Skeletal muscle cell (primary cell): ENCODE measurements around the gene DKK3.

ENCODE experiments used
- DNase-seq: peaks from one replicate; pipeline ENCODE4 v3.0.0-alpha.2; 2010; ENCODE audit warnings: low read depth
- H3K4me3 ChIP-seq: 2 replicates; pipeline ENCODE4 v1.5.1; 2011; ENCODE audit warnings: low read depth, mild to moderate bottlenecking, control low read depth, low read length, moderate library complexity

DKK3 gene

DNA sequence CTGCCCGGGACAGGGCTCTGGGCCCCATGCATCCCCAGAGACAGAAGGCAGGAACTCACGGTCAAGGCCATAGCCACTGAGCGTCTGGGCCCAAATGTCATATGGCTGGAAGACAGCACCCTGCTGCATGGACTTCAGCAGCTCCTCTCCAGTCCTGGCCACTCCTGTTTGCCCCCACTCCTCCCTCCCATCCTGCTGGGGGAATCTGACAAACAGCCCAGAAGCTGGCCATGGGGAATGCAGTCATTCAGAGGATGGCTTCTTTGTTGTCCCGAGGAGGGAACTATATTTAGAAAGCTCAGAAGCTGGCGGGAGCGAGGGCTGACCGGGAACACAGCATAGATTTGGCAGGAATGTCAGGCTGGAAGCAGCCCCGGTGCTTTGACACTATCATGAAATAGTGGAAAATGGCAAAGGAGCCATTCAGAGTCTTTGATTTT lies 35.0 kb downstream of the DKK3 start:
- H3K4me3 ChIP-seq, result no peak overlapping the region
- DNase-seq, result no peak

DNA sequence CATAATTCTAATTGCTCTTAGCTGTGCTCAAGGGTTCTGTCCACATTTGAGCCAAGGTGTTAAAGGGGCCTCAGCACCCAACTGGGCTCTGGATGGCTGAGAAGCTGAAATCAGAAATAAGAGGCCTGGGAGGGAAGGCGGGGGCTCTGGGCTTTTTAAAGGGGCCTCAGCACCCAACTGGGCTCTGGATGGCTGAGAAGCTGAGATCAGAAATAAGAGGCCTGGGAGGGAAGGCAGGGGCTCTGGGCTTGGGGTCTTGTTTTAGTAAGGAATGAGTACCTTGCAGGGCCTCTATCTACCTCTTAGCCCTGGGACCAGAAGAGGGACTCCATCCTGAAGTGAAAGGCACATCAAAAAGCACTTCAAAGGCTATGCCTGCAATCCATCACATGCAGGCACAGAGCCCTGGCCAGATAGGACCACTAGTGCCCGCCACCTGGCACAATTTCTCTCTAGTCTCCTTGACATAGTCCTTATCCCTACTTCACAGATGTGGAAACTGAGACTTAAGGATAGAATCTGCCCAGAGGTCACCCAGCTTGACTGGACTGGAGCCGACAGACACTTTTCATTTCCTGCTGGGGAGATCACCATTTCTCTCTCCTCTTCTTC lies 35.6 kb downstream of the DKK3 start:
- no peak for DNase-seq
- no peak overlapping the region for H3K4me3 ChIP-seq

DNA sequence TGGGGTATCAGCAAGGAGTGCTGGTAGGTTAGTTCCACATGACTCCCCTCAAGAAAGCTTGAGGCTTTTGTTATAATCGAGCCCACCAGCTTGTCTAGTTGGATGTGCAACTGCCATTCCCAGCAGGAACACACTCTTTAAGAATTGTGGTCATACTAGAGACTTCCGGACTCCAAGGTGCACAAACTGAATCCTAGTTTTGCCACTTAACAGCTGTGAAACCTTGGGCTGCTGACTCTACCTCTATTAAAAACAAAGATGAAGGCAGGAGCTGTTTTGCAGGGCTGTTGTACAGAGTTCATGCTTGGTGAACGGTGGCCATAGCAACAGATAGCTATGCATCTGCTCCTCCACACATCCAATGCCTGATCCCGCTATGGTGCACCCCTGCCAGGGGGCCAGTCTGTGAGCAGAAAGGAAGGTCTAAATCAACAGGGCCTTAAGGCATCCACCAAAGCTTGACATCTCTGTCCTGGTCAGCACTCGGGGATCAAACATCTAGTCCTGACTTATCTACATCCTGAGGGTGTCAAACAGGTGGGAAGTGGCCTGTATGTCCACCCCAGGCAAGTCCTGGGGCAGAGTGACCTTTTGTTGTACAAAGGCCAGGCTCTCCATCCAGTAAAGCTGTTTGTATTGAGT lies 36.4 kb downstream of the DKK3 start:
- no peak overlapping the region for H3K4me3 ChIP-seq
- no peak for DNase-seq

DNA sequence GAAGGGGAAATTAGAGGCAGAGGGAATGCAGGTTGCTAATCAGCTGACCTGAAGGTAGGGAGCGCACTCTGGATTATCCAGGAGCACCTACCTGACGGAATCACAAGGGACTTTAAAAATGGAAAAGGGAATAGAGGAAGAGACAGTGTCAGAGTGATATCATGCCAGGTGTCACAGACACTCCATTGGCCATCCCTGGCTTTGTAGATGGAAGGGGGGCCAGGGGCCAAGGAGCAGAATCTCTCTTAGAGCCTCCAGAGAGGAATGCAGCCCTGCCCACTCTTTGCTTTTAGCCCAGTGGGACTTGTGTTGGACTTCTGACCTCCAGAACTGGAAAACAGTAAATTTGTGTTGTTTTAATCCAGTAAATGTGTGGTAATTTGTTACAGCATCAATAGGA lies 37.9 kb downstream of the DKK3 start:
- no peak overlapping the region for H3K4me3 ChIP-seq
- no peak for DNase-seq

DNA sequence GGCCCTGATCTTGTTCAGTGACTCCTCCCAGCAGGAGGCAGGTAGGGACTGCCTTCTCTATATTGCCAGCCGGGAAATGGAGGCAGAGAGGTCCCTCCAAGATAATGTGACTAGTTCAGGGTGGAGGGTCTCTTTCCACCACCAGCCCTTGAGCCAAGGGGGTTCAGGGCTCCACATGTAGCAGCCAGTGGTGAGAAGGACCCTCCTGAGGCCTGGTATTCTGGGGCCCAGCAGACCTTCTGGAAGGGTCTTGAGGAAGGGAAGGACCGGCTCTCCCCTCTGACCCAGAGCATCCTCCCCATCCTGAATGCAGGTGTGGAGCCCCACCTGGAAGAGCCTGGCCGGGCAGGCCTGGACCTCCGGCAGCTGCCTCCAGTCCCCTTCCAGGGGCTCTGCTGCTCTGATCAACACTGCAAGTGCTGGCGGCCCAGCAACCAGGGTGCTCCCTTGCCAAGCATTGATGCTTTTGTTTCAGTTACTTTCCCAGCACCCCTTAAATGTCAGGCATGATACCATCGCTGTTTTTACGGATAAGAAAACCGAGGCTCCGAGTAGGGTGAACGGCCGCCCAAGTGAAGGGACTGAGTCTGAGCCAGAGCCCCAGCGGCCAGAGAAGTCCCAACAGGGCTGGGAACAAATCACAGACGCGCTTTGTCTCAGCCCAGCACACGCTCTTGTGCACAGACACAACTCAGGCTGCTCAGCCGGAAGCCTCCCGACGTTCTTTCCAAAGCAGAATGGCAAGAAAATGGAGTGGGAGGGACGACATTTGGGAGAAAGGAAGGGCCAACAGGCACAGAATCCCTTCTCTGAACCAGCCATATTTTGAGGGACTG lies 38.8 kb downstream of the DKK3 start:
- no peak overlapping the region for H3K4me3 ChIP-seq

DNA sequence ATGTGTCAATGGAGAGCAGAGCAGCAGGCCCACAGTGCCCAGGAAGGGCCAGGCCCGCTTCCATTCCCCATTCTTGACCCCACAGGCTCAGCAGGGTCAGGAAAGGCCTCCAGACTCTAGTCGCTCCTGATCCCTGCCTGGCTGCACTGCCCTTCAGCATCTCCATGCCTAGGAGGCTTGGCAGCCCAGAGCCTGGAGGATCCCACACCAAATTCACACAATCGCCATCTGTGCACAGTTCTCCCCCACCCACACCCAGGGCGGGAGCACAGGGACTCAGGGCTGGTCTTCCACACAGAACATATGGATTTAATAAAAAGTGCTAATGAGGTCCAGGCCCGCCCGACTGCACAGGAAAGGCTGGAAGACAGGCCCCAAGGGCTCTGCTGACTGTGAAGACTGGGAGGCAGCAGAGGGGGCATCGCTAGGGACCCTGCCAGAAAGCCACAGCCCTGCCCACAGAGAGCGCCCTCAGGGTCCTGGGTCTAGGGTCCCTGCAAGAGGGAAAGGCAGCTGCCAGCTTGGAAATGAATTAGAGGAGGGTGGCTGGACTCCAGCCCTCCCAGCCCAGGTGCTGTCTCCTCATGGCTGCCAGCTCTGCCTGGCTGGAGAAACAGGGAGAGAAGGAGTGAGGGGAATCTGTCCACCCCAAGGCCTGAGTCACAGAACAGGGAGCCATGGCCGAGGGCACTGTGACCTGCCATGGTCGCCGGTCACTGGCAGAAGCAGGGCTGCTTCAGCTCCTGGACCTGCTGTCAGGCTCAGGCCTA lies 39.7 kb downstream of the DKK3 start:
- no peak for DNase-seq
- no peak overlapping the region for H3K4me3 ChIP-seq

More for the DNA sequence above, 38.8 kb downstream of the DKK3 start:
- DNase-seq, result no peak

DNA sequence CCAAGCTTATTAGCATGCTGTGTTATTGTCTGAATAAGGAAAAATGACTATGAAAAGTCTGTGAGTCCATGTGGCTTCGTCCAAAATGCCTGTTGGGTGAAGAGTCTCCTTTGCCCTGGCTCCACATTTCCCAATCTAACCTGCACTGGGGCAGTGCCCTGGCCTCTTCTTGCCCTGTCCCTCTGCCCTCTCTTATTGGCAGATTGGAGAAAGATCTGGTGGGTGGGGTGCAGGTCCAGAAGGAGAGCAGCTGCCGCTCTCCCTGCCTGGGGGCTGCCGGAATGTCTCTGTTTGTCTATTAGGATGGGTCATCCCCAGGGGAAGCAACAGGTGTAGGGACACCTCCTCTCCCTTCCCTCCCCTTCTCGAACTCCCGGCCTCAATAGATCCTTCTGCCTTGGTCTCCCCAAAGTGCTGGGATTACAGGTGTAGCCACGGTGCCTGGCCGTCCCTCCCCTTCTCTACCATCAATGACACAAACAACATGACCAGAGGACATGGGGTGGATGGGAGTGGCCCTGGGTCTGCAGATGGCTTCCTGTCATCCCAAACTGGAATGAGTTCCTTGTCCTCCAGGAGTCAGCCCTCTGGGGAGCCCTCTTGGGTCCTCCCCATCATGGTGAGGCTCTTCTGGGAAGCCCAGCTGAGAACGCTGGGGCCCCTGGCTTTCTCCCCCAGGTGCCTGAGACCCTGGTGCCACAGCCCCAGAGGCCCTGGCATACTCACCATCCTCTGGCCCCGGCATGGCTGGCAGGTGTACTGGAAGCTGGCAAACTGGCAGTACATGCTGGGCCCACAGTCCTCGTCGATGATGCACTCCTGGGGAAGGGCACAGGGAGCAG lies 40.5 kb downstream of the DKK3 start:
- no peak for DNase-seq

DNA sequence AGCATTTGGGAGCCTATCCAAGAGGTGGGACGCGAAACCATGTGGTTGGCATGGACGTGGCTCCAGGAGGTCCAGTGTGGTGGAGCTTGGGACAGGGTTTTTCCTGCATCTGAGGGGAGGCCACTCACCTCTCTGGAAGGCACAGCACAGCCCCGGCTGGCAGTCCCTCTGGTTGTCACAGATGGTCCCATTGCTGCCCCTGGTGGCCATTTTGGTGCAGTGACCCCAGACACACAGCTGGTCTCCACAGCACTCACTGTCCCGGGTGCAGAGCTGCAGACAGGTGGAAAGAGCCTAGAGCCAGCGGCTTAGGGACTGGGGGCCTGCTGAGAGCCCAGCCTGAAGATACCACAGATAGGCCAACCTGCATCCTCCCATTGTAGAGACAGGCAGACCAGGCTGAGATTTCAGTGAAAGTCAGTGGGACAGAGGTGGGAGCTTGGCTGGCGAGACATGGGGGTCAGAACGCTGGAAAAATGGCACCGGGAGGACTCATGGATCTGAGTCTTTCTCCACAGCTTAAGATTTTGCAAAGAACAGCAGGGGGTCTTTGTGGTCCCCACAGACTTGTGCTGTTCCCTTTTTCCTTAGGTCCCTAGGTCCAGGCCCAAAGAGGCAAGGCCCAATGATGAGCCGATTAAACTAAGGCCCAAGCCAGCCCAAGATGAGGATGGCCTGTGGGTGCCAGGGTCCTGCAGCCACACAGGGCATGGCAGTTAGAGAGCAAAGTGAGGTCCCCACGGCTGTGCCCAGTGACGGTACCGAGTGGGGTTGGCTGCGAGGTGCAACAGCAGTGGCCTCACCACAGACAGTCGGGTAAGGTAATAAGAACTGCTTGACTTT lies 41.4 kb downstream of the DKK3 start:
- no peak overlapping the region for H3K4me3 ChIP-seq
- no peak for DNase-seq

More for the DNA sequence above, 40.5 kb downstream of the DKK3 start:
- no peak overlapping the region for H3K4me3 ChIP-seq

DNA sequence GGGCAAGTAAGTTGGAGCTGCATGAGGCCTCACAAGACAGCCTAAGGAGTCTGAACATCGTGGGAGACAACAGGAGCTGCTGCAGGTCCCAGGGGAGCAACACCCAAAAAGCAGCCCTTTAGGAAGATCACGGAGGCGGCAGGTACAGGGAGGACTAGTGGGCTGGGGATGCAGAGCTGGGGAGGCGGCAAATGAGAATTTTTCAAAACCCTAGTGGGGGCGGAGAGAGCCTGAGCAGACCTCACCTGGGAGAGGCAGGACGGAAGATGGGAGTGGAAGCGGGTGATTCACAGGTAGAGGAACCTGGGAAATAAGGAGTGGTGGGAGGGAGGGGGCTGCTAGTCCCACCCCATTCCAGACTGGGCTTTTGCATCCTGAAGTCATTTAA lies 42.1 kb downstream of the DKK3 start:
- no peak overlapping the region for H3K4me3 ChIP-seq
- DNase-seq, result no peak

DNA sequence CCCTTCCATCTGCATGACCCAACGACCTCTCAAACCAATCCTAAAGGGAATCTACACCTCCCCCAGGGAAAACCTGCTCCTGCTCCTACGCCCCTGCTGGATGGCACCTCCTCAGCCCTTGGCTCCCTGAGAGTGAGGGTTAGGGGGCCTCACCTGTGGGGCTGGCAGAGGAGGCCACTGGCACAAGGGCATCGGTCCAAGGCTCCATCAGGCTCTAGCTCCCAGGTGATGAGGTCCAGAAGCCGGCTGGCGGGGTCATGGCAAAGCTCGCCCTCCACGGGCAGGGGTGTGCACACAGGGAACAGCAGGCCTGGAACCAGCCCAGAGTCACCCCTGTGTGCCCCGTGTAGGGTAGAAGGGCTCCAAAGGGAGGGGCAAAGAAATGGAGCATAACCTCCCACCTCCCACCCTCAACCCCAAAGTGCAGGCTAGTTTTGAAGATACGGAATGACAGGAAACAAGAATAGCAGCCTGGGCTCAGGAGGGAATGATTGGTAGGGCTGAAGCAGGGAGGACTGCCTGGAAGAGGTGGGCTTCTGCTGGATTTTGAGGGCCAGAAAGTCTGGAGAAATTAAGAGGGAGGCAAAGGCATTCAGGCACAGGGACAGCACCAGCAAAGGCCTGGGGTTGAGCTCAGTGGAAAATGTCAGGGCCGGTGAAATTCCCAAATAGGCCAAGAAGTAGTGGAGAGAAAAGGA lies 42.6 kb downstream of the DKK3 start:
- no peak for DNase-seq
- no peak overlapping the region for H3K4me3 ChIP-seq

DNA sequence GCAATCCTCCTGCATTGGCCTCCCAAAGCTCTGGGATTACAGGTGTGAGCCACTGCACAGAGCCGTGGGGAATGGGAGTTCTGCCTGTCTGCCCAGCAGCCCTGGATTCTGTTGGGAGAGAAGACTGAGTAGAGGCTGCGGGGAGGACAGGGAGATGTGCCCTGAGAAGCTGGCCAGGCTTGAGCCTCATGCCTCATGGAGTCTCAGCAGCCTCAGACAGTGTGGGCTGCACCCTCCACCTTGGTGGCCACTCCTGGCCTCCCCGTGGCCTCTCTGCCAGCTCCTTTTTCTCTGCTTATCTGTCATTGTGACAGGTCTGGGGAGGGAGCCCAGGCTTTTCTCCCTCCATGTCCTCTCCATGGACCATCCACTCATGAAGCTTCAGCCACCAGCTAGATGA lies 43.2 kb downstream of the DKK3 start:
- no peak for DNase-seq
- H3K4me3 ChIP-seq, result no peak overlapping the region

DNA sequence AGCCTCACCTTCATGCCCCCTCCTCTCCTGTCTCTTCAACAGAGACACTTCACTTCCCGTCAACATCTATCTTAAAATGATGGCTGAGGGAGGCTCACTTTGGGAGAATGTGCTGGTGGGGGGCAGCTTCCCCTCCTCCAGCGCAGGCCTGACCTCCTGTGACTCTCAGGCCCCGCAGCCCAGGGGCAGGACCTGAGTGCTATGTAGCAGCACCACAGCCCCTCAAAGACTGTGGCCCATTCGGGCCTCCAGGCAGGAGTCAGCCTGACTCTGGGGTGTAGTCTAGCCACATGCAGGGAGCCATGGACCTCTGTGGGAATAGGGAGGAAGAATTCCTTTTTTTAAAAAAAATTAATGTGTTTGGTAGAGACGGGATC lies 43.7 kb downstream of the DKK3 start:
- no peak for DNase-seq
- no peak overlapping the region for H3K4me3 ChIP-seq

DNA sequence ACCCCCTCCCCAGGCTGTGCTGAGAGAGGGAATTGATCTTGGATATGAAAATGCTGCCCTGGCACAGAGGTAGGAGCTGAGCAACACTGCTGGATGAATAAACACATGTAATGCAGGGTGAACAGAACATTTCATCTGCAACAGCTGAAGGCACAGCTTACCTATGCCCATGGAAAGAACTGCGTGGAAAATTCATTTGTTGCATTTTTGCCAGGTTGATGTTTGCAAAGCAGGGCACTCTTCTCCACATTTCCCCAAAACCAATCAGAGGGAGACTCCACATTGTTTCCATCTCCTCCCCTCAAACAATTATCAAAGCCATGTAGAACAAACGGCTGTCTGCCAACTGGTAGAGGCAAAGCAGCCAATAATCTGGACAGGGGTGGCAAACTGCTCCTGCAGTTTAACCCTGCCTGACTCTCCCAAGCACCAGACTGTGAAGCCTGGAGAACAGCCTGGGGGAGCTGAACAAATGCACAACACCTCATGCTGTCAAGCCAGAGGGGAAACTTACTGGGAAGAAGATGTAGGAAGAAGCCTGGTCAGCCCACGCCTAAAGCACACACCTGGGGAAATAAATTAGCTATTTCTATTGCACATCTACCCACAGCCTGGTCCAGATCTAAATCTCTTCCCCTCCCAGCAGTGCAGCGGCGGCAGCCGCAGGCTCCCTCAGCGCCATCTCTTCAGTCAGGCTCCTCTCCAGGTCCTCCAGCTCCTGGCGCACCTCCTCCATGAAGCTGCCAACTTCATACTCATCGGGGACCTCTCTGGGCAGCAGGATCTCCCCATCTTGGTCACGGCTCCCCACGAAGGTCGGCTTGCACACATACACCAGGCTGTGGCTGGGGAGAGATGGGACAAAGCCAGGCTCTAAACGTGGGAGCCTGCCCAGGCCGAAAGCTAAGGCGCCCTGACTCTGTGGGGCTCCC lies 44.3 kb downstream of the DKK3 start:
- no peak overlapping the region for H3K4me3 ChIP-seq
- DNase-seq, result no peak

DNA sequence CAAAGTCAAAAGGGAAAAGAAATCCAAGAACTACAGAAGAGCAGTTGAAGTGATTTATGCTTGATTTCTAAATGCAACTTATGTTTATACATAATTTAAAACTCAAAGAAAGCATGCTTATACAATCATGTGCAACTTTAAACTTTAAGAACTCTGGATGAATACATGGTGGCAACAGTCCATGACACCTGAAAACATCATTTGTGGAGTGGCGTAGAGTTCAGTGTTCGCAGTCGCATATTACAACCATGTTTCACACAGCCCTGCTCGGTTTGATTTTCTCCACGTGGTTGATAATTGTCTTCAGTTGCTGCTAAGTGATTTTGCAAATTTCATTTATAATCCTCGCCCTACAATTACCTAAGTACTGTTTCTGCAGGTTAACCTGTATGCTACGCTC lies 45.4 kb downstream of the DKK3 start:
- no peak overlapping the region for H3K4me3 ChIP-seq
- no peak for DNase-seq

DNA sequence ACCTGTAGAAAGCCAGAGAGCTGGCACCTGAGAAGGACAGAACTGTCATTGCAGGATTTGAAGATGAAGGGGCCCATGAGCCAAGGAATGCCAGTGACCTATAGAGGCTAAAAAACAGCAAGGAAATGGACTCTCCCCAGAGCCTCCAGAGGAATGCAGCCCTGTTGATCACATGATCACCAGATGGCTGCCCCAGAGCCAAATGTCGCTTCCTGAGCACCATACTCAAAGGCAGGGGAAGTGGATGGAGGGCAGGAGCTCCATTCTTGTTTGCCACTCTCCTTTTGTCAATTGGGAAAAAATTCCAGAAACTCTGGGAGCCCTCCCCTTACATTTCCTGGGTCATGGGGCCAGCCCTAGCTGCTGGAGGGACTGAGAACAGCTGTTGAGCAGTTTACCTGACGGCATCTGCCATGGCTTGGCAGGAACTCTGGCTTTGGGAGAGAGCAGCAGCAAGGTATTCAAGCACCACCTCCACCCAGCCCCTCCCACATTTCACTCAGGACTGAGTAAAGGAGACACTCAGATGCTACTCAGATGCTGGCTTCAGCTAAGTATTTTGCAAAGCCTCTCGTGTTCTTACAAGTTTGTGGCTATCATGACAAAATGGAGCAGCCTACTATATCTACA lies 46.9 kb downstream of the DKK3 start:
- H3K4me3 ChIP-seq, result no peak overlapping the region
- no peak for DNase-seq

DNA sequence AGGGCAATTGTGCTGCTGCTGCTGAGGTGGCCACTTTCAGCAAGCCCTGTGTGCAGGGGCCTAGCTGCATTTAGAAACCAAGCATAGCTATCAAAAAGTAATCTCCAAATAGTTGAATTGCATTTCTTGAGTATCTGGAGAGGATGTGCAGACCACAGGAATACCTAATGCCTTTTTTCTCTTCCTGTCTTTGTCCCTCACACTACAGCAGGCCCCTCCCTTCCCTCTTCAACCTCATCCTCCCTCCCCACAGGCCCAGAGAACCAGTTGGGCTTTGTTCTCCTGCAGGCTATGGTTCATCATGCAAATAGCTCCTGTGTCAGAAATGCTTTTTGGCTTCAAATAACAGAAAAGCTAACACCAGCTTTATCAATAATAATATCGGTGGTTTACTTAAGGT lies 47.7 kb downstream of the DKK3 start:
- no peak for DNase-seq
- no peak overlapping the region for H3K4me3 ChIP-seq
